GM19035 (cell line): ENCODE measurements around the gene NXN.

Source experiments
- ATAC-seq: cut with Tn5 transposase; IDR thresholded peaks from one replicate; pipeline ENCODE4 v1.9.1; 2021; ENCODE audit not compliant: unreplicated experiment

The NXN gene

GRCh38 chr17:979539-980405, at the start of gene NXN:
TSS of gene NXN (minus strand) at chr17:979776.
- peak; percentile 72 for ATAC-seq

DNA sequence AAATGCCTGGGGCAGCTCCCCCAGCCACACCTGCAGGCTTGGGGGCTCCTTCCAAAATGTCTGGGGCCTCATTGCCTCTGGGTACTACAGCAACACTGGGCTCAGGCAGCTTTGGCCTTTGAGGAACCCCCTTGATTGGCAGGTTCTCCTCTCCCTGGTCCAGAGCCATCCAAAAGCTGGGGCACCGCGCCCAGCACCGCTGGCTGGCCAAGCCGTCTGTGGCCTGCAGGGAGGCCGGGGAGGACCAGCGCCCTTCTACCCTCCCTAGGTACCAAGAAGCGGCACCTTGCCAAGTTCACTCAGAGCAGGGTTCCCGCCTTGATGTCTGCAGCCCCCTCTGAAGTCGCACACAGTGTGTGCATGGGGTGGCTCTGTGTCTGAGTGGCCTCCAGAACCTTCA, 47.5 kb upstream of the NXN start:
- no peak for ATAC-seq

DNA sequence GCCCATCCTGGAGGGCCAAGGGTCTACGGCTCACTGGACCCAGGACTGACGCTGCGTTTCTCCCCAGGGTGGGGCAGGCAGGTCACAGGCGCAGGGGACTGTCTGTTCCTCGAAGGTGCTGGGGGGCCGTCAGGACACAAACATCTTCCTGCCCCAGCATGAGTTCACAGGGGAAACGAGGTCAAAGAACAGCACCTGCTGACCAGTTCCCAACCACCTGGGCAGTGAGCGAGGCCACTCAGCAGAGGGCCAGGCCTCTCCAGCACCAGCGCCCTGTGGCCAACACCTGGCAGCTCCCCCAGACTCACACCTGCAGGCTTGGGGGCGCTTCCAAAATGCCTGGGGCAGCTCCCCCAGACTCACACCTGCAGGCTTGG, 47.0 kb upstream of the NXN start:
- ATAC-seq: no peak

GRCh38 chr17:1025733-1026598, 46.4 kb upstream of the NXN start:
- no peak for ATAC-seq

DNA sequence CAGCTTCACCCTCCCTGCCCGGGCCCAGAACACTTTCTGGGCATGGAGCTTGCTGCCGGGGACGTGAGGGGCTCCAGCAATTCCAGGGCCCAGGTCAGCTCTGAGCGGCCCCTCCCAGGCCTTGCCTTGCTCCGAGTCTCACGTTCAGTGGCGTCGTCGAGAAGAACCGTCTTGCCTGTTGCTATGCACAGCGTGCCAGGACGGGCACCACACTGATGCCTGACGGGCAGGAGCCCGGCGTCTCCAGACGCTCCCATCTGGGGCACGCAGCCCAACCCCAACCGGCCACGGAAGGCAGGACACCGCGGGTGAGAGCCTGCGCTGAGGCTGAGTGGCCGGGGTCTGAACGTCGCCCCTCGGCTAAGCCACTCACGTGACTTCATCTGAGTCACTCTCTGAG, 44.5 kb upstream of the NXN start:
- no peak for ATAC-seq

GRCh38 chr17:1022278-1023024, 42.9 kb upstream of the NXN start:
- ATAC-seq: no peak

GRCh38 chr17:1021147-1021546, 41.6 kb upstream of the NXN start:
- no peak for ATAC-seq

- ATAC-seq: no peak
Measured at GRCh38 chr17:1019451-1019850, 39.9 kb upstream of the NXN start.

- no peak for ATAC-seq
Measured at GRCh38 chr17:1018547-1018946, 39.0 kb upstream of the NXN start.

DNA sequence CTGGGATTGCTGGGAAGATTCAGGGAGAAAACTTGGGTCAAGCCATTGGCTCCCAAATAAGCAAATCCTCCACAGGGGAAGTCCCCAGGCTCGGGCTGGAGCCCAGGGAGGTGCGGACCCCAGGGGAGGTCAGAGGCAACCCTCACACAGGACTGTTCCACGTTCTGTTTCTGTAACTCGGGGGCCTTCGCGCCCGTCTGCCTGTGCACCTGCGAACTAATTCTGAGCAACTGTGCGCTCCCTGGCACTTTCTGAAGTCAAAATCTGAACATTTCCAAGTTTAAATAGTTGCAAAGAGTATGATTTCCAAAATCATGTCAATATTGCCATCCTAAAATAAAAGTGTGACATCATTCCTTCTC, 34.1 kb upstream of the NXN start:
- no peak for ATAC-seq

- no peak for ATAC-seq
Measured at GRCh38 chr17:1012823-1013728, 33.5 kb upstream of the NXN start.

- no peak for ATAC-seq
Measured at GRCh38 chr17:1011760-1012735, 32.5 kb upstream of the NXN start.

DNA sequence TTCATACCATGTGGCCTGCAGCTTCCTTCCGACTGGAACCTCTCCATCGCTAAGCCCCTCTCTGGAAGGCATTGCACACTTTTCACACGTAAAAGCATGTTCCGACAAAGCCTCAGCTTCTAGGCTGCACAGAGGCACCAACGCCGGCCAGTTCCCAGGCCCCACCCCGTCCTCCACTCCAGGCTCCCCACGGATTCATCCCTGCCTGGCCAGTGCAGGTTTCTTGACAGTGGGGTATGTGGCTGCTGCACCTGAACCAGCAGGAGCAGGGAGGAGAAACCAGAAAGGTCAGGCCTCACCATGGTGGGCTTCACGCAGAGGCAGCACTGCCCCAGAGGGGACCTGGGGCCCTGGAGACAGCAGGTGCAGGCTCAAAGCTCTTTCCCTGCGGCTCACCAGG, 31.6 kb upstream of the NXN start:
- ATAC-seq: no peak

GRCh38 chr17:1010586-1010985, 31.0 kb upstream of the NXN start:
- no peak for ATAC-seq

GRCh38 chr17:1010086-1010450, 30.5 kb upstream of the NXN start:
- no peak for ATAC-seq

GRCh38 chr17:1009229-1010085, 29.9 kb upstream of the NXN start:
- ATAC-seq: no peak

DNA sequence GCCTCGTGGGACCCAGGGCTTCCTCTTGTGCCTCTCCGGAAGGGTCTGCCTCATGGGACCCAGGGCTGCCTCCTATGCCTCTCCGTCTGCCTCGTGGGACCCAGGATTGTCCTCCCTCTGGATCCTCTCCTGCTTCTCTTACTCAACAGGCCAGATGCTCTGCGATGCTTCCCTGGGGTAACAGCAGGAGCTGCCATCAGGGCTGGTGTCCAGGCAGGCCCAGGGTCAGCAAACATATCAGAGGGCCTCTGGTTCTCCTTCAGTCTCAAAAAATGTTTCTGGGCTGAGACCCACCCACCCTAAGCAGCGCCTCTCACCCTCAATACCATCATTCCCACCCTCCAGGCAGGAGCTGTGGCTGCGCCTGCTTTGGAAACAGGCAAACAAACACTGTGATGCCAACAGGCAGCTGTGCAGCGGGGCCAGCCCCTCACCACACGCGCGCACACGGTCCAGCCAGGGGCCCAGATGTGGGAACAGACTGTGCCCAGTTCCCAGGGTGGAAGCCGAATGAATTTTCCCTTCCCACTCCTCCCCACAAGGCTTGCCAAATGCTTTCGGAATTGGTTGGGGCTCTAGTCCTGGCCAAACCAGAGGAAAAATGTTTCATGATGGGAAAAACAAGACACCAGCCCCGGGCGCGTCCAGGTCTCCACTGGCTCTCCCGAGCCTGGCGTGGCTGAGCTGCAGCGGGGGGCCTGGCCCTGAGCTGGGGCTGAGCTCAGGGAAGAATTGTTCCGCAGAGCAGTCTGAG, 28.6 kb upstream of the NXN start:
- no peak for ATAC-seq
